H1 (cell line): Measurements from ENCODE around the gene C2CD4D. TPM values are rescaled to one million over a fixed set of nuclear protein-coding genes. Genes with fewer than 3 reads are reported as not detected.

ENCODE experiments used
- CTCF ChIA-PET: fragments of 300-600 bp; sonication (Branson Sonifier 250); formaldehyde crosslinking; loops from one replicate; lab custom pipeline; 2021; ENCODE audit not compliant: partially characterized antibody; lab: Charles Lee
- POLR2A ChIA-PET: fragments of 300-600 bp; sonication (Branson Sonifier 250); formaldehyde crosslinking; loops from one replicate; lab custom pipeline; 2021; ENCODE audit warnings: inconsistent platforms; ENCODE audit not compliant: partially characterized antibody; lab: Charles Lee
- DNase-seq, 2 experiments: peaks; one replicate each; pipeline versions ENCODE4 v3.0.0 to v3.0.0-alpha.2; 2010 to 2022; ENCODE audit warnings: low spot score in 2 of 2, low read depth in 1 of 2, mixed read lengths in 1 of 2
- FAIRE-seq: peaks from 2 replicates; lab custom pipeline; 2011; peaks lifted over from hg19 to GRCh38; lab: Jason Lieb, UNC
- H2AFZ ChIP-seq: 2 replicates; pipeline ENCODE4 v1.8.1; 2012; ENCODE audit warnings: low read length, inconsistent platforms
- H2AK5ac ChIP-seq: 2 replicates; pipeline ENCODE4 v1.6.1; 2013; ENCODE audit warnings: low read depth, low read length
- H2BK120ac ChIP-seq: replicated peaks from 2 replicates; pipeline ENCODE3; 2013; ENCODE audit warnings: low read depth, low read length, inconsistent platforms
- H2BK12ac ChIP-seq: 2 replicates; pipeline ENCODE4 v1.6.1; 2013; ENCODE audit warnings: low read depth, low read length
- H2BK15ac ChIP-seq: 2 replicates; pipeline ENCODE4 v1.6.1; 2013; ENCODE audit warnings: low read length
- H2BK20ac ChIP-seq: 2 replicates; pipeline ENCODE4 v1.6.1; 2013; ENCODE audit warnings: low read length
- H2BK5ac ChIP-seq: 2 replicates; pipeline ENCODE4 v1.6.1; 2013; ENCODE audit warnings: low read depth, low read length
- H3K14ac ChIP-seq: 2 replicates; pipeline ENCODE4 v1.6.1; 2013; ENCODE audit warnings: inconsistent platforms; ENCODE audit not compliant: insufficient read length
- H3K18ac ChIP-seq: 2 replicates; pipeline ENCODE4 v1.6.1; 2013; ENCODE audit warnings: low read length; ENCODE audit errors: extremely low read depth
- H3K23ac ChIP-seq: 2 replicates; pipeline ENCODE4 v1.6.1; 2013; ENCODE audit warnings: inconsistent platforms; ENCODE audit not compliant: insufficient read length
- H3K23me2 ChIP-seq: 2 replicates; pipeline ENCODE4 v1.6.1; 2013; ENCODE audit warnings: low read depth, low read length
- H3K27ac ChIP-seq: 2 replicates; pipeline ENCODE4 v1.6.1; 2011; ENCODE audit warnings: low read depth, low read length, inconsistent platforms
- H3K27me3 ChIP-seq, 4 experiments: replicated peaks in 1 of 4; 1 replicate in 1 of 4; 2 replicates in 3 of 4; pipeline versions ENCODE4 v1.6.1 to v1.8.1; 2011 to 2013; ENCODE audit warnings: low read length in 3 of 4, mild to moderate bottlenecking in 3 of 4, inconsistent platforms in 2 of 4, mixed read lengths in 2 of 4, moderate library complexity in 1 of 4; ENCODE audit not compliant: control insufficient read depth in 3 of 4, insufficient read depth in 3 of 4; ENCODE audit errors: extremely low read depth in 1 of 4
- H3K36me3 ChIP-seq, 4 experiments: 2 replicates each; pipeline versions ENCODE4 v1.6.1 to v1.8.1; 2011 to 2013; ENCODE audit warnings: mild to moderate bottlenecking in 4 of 4, low read length in 3 of 4, moderate library complexity in 2 of 4, control low read depth in 1 of 4, inconsistent platforms in 1 of 4; ENCODE audit not compliant: insufficient read depth in 4 of 4, control insufficient read depth in 2 of 4
- H3K4ac ChIP-seq: replicated peaks from 2 replicates; pipeline ENCODE3; 2013; ENCODE audit warnings: low read length, low read depth, mixed read lengths, inconsistent platforms; ENCODE audit not compliant: insufficient read length
- H3K4me1 ChIP-seq, 4 experiments: replicated peaks in 1 of 4; 1 replicate in 1 of 4; 2 replicates in 3 of 4; pipeline versions ENCODE4 v1.6.1 to v1.8.1; 2011 to 2013; ENCODE audit warnings: low read length in 3 of 4, inconsistent platforms in 2 of 4, mixed read lengths in 1 of 4; ENCODE audit not compliant: insufficient read depth in 4 of 4, control insufficient read depth in 3 of 4
- H3K4me2 ChIP-seq, 2 experiments: 2 replicates each; pipeline versions ENCODE4 v1.6.1 to v1.8.1; 2011 to 2013; ENCODE audit warnings: low read depth in 2 of 2, low read length in 2 of 2, control low read depth in 1 of 2, inconsistent platforms in 1 of 2, mild to moderate bottlenecking in 1 of 2; ENCODE audit not compliant: insufficient read depth in 1 of 2
- H3K4me3 ChIP-seq, 4 experiments: fragments of 200-600, 300-600 bp in 1 of 4; sonication (generic), shearing (Covaris generic), sonication (Bioruptor Twin) in 1 of 4; 2 replicates each; pipeline versions ENCODE4 v1.5.1 to v1.8.1; 2011 to 2016; ENCODE audit warnings: low read length in 4 of 4, low read depth in 3 of 4, control low read depth in 2 of 4, inconsistent platforms in 2 of 4, mild to moderate bottlenecking in 2 of 4, mixed read lengths in 1 of 4, moderate library complexity in 1 of 4; ENCODE audit not compliant: insufficient read depth in 2 of 4; ENCODE audit errors: extremely low read depth in 1 of 4
- H3K56ac ChIP-seq: replicated peaks from 2 replicates; pipeline ENCODE3; 2013; ENCODE audit warnings: low read depth, mild to moderate bottlenecking, mixed read lengths, low read length, inconsistent platforms; ENCODE audit not compliant: insufficient read length
- H3K79me1 ChIP-seq: 2 replicates; pipeline ENCODE4 v1.6.1; 2013; ENCODE audit warnings: low read depth, low read length, control low read depth
- H3K79me2 ChIP-seq, 2 experiments: 2 replicates each; pipeline versions ENCODE4 v1.6.1 to v1.8.1; 2012 to 2013; ENCODE audit warnings: low read length in 2 of 2, mild to moderate bottlenecking in 2 of 2, inconsistent platforms in 1 of 2; ENCODE audit not compliant: insufficient read depth in 2 of 2, control insufficient read depth in 1 of 2
- H3K9ac ChIP-seq, 4 experiments: replicated peaks in 1 of 4; 1 replicate in 1 of 4; 2 replicates in 3 of 4; pipeline versions ENCODE4 v1.6.1 to v1.8.1; 2011 to 2013; ENCODE audit warnings: low read depth in 3 of 4, low read length in 3 of 4, control low read depth in 2 of 4, mild to moderate bottlenecking in 2 of 4, moderate library complexity in 2 of 4, inconsistent platforms in 1 of 4; ENCODE audit errors: extremely low read depth in 1 of 4
- H3K9me3 ChIP-seq, 2 experiments: 2 replicates each; pipeline versions ENCODE4 v1.6.1 to v1.8.1; 2012 to 2013; ENCODE audit warnings: mild to moderate bottlenecking in 2 of 2, moderate library complexity in 2 of 2, control low read depth in 1 of 2, inconsistent platforms in 1 of 2, low read depth in 1 of 2, low read length in 1 of 2, mixed read lengths in 1 of 2; ENCODE audit not compliant: insufficient read depth in 2 of 2
- H4K20me1 ChIP-seq, 2 experiments: replicated peaks in 1 of 2; 2 replicates each; pipeline versions ENCODE3 to v1.8.1; 2011 to 2013; ENCODE audit warnings: inconsistent platforms in 2 of 2, low read length in 2 of 2, mild to moderate bottlenecking in 1 of 2; ENCODE audit not compliant: insufficient read depth in 2 of 2, control insufficient read depth in 1 of 2
- H4K5ac ChIP-seq: 2 replicates; pipeline ENCODE4 v1.6.1; 2013; ENCODE audit warnings: low read length, low read depth, mixed read lengths, inconsistent platforms; ENCODE audit not compliant: insufficient read length
- H4K8ac ChIP-seq: 2 replicates; pipeline ENCODE4 v1.8.0; 2013; ENCODE audit warnings: mild to moderate bottlenecking, moderate library complexity, low read length, inconsistent platforms; ENCODE audit not compliant: insufficient read depth; ENCODE audit errors: extremely low read depth
- H4K91ac ChIP-seq: replicated peaks from 2 replicates; pipeline ENCODE3; 2013; ENCODE audit warnings: low read length, mixed read lengths, inconsistent platforms; ENCODE audit not compliant: insufficient read length
- BACH1 ChIP-seq: IDR thresholded peaks from 2 replicates; pipeline ENCODE4 v1.6.1; 2012; ENCODE audit warnings: low read length, improper control_type of control experiment
- FOSL1 ChIP-seq: IDR thresholded peaks from 2 replicates; pipeline ENCODE4 v1.6.1; 2011; ENCODE audit warnings: mild to moderate bottlenecking, low read depth, low read length, moderate library complexity; ENCODE audit not compliant: insufficient read depth
- MAFK ChIP-seq: IDR thresholded peaks from 2 replicates; pipeline ENCODE4 v1.6.1; 2012; ENCODE audit warnings: low read depth, mild to moderate bottlenecking, improper control_type of control experiment, low read length
- SP2 ChIP-seq: IDR thresholded peaks from 2 replicates; pipeline ENCODE4 v1.6.1; 2012; ENCODE audit warnings: mild to moderate bottlenecking, low read length, inconsistent platforms
- WGBS, 2 experiments: shearing (Covaris generic) in 1 of 2; methylation state at CpG; one replicate each; pipeline versions ENCODE4 v1.1.6 to v1.1.7; 2013 to 2015; ENCODE audit warnings: low lambda C conversion rate in 2 of 2, mixed read lengths in 2 of 2, inconsistent platforms in 1 of 2, low coverage in 1 of 2, missing lambda C conversion rate in 1 of 2; ENCODE audit not compliant: insufficient replicate concordance in 2 of 2, insufficient coverage in 1 of 2, insufficient read length in 1 of 2; ENCODE audit errors: extremely low coverage in 1 of 2, missing lambda C conversion rate in 1 of 2; 5-methylcytosine and 5-hydroxymethylcytosine counted together
- polyA plus RNA-seq, 7 experiments: library from polyadenylated mRNA; depleted of rRNA in 3 of 7; stranded (reverse) in 5 of 7; unstranded in 2 of 7; fragments of >200 nt in 5 of 7; fragments of 200-250 nt in 2 of 7; gene quantifications; 1 replicate in 5 of 7; 2 replicates in 1 of 7; 4 replicates in 1 of 7; pipeline versions ENCODE4 v1.2.1 to v1.2.3, GENCODE V29; 2011 to 2013; ENCODE audit warnings: missing spikeins in 2 of 7, mixed read lengths in 2 of 7
- total RNA-seq: library from RNA; stranded (reverse); fragmentation: NEBNext Ultra II Directional; extraction: Animal tissue kit (Norgen Biotek cat#: 25700); gene quantifications from 2 replicates; pipeline ENCODE4 v1.2.1, GENCODE V29; 2021

C2CD4D gene
- total and polyA plus RNA-seq, 2 of the 8 experiments (the other 6 are each of a cell fraction or from before 2014, with no cell fraction given): 0.41 to 0.71 TPM

DNA sequence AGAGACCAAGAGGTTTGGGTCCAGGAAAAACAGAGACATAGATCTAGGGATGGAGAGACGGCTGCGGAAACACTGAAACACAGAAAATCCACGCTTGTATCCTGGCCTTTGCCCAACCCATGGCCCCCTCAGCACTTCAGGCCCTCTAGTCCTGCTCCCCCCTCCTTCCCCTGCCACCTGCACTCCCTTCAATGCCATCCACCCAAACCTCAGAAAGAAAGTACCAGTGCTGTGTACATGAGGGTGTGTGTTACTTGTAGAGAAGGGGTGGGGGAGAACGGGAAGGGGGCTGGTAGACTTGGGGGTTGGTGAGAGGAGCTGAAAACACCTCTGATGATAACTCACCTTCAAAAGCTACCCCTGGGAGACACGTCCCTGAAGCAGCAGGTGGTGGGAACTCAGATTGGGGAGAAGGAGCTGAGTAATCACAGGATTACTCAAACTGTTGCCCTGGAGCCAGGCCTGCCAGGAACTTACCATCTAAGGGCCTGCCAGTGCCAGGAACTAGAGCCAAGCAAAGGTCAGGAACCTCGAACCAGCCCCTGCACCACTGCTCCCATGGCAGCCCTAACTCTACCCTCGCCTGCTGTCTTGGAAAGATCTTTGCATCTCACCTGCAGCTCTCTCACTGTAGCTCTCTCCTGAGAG, 19.5 kb downstream of the C2CD4D start:
- CTCF ChIA-PET: interaction anchor here (0.7 to 3.5 kb wide), 7 partner anchors 9 to 127 kb away, joined by 3 to 22 read pairs (median 4); no protein-coding TSS in a partner anchor
- Histone ChIP-seq H2AFZ (no peak overlapping the region), H2BK5ac (no peak overlapping the region), H3K4me1 (peaks cover 0 to 9% (median 4%) of the 10 kb centered on the region in 4 experiments; a peak in 5 of 7 replicates), H3K14ac (no peak overlapping the region), H3K79me1 (no peaks in the 10 kb centered on the region), H3K18ac (no peak overlapping the region), H3K4me3 (no peak overlapping the region), H3K23me2 (no peaks in the 10 kb centered on the region; the same call in 1 of the 2 replicates), H3K9ac (no peak overlapping the region), H4K5ac (no peak overlapping the region), H3K36me3 (no peaks in the 10 kb centered on the region), H3K27me3 (no peaks in the 10 kb centered on the region), H2BK20ac (no peak overlapping the region), H2BK15ac (no peak overlapping the region), H3K23ac (no peak overlapping the region), H4K20me1 (no peaks in the 10 kb centered on the region), H3K79me2 (no peaks in the 10 kb centered on the region), H2BK120ac (no peak overlapping the region), H4K91ac (no peak overlapping the region), H3K27ac (no peak overlapping the region), H3K4ac (no peak overlapping the region), H3K4me2 (no peak overlapping the region), H3K56ac (no peak overlapping the region), H2BK12ac (no peak overlapping the region), H4K8ac (no peak overlapping the region), H2AK5ac (no peak overlapping the region), H3K9me3 (no peaks in the 10 kb centered on the region)
- no peak for DNase-seq
- POLR2A ChIA-PET: interaction anchor here (1.0 kb wide), 1 partner anchor 10 kb away, joined by 3 read pairs; no protein-coding TSS in a partner anchor
- no peak for FAIRE-seq
- WGBS, 2 experiments: 92% methylated on average over 5 of the region's 7 CpGs; no CpG with 5 or more reads in 1 of the 2 experiments
- TF ChIP-seq BACH1 (no peak), MAFK (no peak), FOSL1 (no peak), SP2 (no peak)
